Sigmoid colon (tissue), 7 donors: ENCODE data around the gene MGRN1. TPM values are rescaled to one million over a fixed set of nuclear protein-coding genes. Genes with fewer than 3 reads are reported as not detected.
A peak's percentile ranks its signal among the peaks of the same experiment; 100 is the strongest.

Experiments
- DNase-seq: peaks from one replicate; pipeline ENCODE4 v3.0.0-alpha.2; 2019
- H3K27ac ChIP-seq, 4 donors: fragments of 200-600 bp; sonication (generic); one replicate each; pipeline ENCODE4 v1.5.1; 2016 to 2019; ENCODE audit warnings: mild to moderate bottlenecking in 1 of 4
- H3K27me3 ChIP-seq, 3 donors: fragments of 200-600 bp; sonication (generic); one replicate each; pipeline ENCODE4 v1.5.1; 2019; ENCODE audit warnings: mild to moderate bottlenecking in 1 of 3
- H3K36me3 ChIP-seq, 4 donors: fragments of 200-600 bp; sonication (generic); one replicate each; pipeline ENCODE4 v1.5.1; 2016 to 2019
- H3K4me1 ChIP-seq, 4 donors: fragments of 200-600 bp; sonication (generic); one replicate each; pipeline ENCODE4 v1.5.1; 2017 to 2019
- H3K4me3 ChIP-seq, 4 donors: fragments of 200-600 bp; sonication (generic); one replicate each; pipeline ENCODE4 v1.5.1; 2017 to 2019; ENCODE audit warnings: mild to moderate bottlenecking in 2 of 4, moderate library complexity in 1 of 4
- H3K9me3 ChIP-seq, 4 donors: fragments of 200-600 bp in 3 of 4; sonication (generic) in 3 of 4; one replicate each; pipeline versions ENCODE4 v1.5.1 to v1.6.1; 2013 to 2019
- CTCF ChIP-seq, 4 experiments: fragments of 450-650 bp in 3 of 4; fragments of 200-600 bp in 1 of 4; IDR thresholded peaks; one replicate each; pipeline ENCODE4 v1.5.1; 2016 to 2019; ENCODE audit warnings: antibody characterized with exemption in 4 of 4, mild to moderate bottlenecking in 3 of 4, moderate library complexity in 2 of 4
- EP300 ChIP-seq, 4 donors: sonication (generic); formaldehyde crosslinking; IDR thresholded peaks; one replicate each; pipeline ENCODE4 v1.6.1; 2017; ENCODE audit warnings: antibody characterized with exemption in 4 of 4
- POLR2A ChIP-seq, 2 donors: fragments of 450-650 bp; IDR thresholded peaks; one replicate each; pipeline ENCODE4 v1.6.1; 2016; ENCODE audit warnings: antibody characterized with exemption in 2 of 2, mild to moderate bottlenecking in 2 of 2, moderate library complexity in 2 of 2
- POLR2AphosphoS5 ChIP-seq, 4 donors: sonication (generic); formaldehyde crosslinking; IDR thresholded peaks; one replicate each; pipeline ENCODE4 v1.6.1; 2017; ENCODE audit warnings: antibody characterized with exemption in 4 of 4
- WGBS, 2 donors: extraction: QIAGEN DNeasy Blood & Tissue Kit; methylation state at CpG; one replicate each; pipeline ENCODE4 v1.1.7; 2013; 5-methylcytosine and 5-hydroxymethylcytosine counted together
- intact Hi-C: fragments of 100-400 bp; cut with DNase I; formaldehyde crosslinking; loops from one replicate; pipeline ENCODE4 v1.15.1; 2023
- polyA plus RNA-seq, 3 donors: library from polyadenylated mRNA; stranded (reverse); fragments of 200-250 nt; gene quantifications; one replicate each; pipeline ENCODE4 v1.2.3, GENCODE V29; 2013
- total RNA-seq, 4 donors: library from RNA; depleted of rRNA; stranded (reverse); fragments of >200 nt; gene quantifications; one replicate each; pipeline ENCODE4 v1.1.0, GENCODE V29; 2016
- donor health status: healthy with polysubstance abuse.
- donor health status: Bipolar disorder and iron deficiency.
- donor health status: healthy.

MGRN1 gene
- total RNA-seq (10 to 100 TPM; 18.4 to 37.9 (median 31.0) TPM), polyA plus RNA-seq (10 to 100 TPM; 16.8 to 34.5 (median 23.4) TPM)

- TF ChIP-seq POLR2AphosphoS5 (IDR thresholded peaks at IDR 0.05): no peak
- peak; percentile 87 to 98 (median 92) for TF ChIP-seq CTCF (IDR thresholded peaks at IDR 0.05)
- TF ChIP-seq POLR2A (IDR thresholded peaks at IDR 0.05): no peak
- no peak for TF ChIP-seq EP300 (IDR thresholded peaks at IDR 0.05)
- Histone ChIP-seq H3K36me3 (no peaks in the 10 kb centered on the region), H3K4me3 (peak within 1 kb of the TSS; percentile 82 to 92 (median 88)), H3K27ac (peak within 1 kb of the TSS; percentile 95 to 98 (median 96)), H3K4me1 (peaks cover 0 to 26% (median 22%) of the 10 kb centered on the region in 4 donors), H3K9me3 (no peaks in the 10 kb centered on the region), H3K27me3 (no peaks in the 10 kb centered on the region)
- DNase-seq: peak; percentile 97
- 9 to 10% methylated on average over 42 of the region's 42 CpGs for WGBS, 2 donors
- intact Hi-C loops: no loop called here
Measured at GRCh38 chr16:4624015-4624826, at the start of gene MGRN1. TSS of gene MGRN1 (plus strand) at chr16:4624826. CDS start at chr16:4624961, 135 bp downstream.

GRCh38 chr16:4574919-4575705 is 49.5 kb upstream of the MGRN1 start:
- H3K9me3 ChIP-seq: no peaks in the 10 kb centered on the region
- H3K27ac ChIP-seq: no peak overlapping the region
- TF ChIP-seq CTCF (IDR thresholded peaks at IDR 0.05) (no peak), POLR2A (IDR thresholded peaks at IDR 0.05) (no peak)
- no peak for DNase-seq
- 65 to 79% methylated on average over 11 of the region's 11 CpGs for WGBS, 2 donors
- no peaks in the 10 kb centered on the region for H3K4me1 ChIP-seq
- intact Hi-C loops: no loop called here
- no peaks in the 10 kb centered on the region for H3K27me3 ChIP-seq
- no peaks in the 10 kb centered on the region for H3K36me3 ChIP-seq
- no peak overlapping the region for H3K4me3 ChIP-seq

GRCh38 chr16:4576008-4576407 is 48.6 kb upstream of the MGRN1 start:
- Histone ChIP-seq H3K9me3 (no peaks in the 10 kb centered on the region), H3K36me3 (no peaks in the 10 kb centered on the region), H3K4me3 (no peak overlapping the region), H3K4me1 (no peaks in the 10 kb centered on the region), H3K27me3 (no peaks in the 10 kb centered on the region), H3K27ac (no peak overlapping the region)
- intact Hi-C loops: no loop called here
- no peak for TF ChIP-seq POLR2AphosphoS5 (IDR thresholded peaks at IDR 0.05)
- TF ChIP-seq EP300 (IDR thresholded peaks at IDR 0.05): no peak
- no peak for DNase-seq
- WGBS, 2 donors: 96 to 97% methylated on average over 15 of the region's 15 CpGs

- 83 to 88% methylated on average over 13 of the region's 13 CpGs for WGBS, 2 donors
- no peaks in the 10 kb centered on the region for H3K36me3 ChIP-seq
- H3K27ac ChIP-seq: no peak overlapping the region
- H3K4me1 ChIP-seq: no peaks in the 10 kb centered on the region
- H3K27me3 ChIP-seq: no peaks in the 10 kb centered on the region
- H3K4me3 ChIP-seq: no peak overlapping the region
- intact Hi-C loops: no loop called here
- no peaks in the 10 kb centered on the region for H3K9me3 ChIP-seq
- DNase-seq: no peak
- TF ChIP-seq CTCF (IDR thresholded peaks at IDR 0.05): no peak
Measured at GRCh38 chr16:4578961-4579530, 45.6 kb upstream of the MGRN1 start.

- Histone ChIP-seq H3K27me3 (no peaks in the 10 kb centered on the region), H3K36me3 (no peaks in the 10 kb centered on the region), H3K4me1 (no peaks in the 10 kb centered on the region), H3K4me3 (no peak overlapping the region), H3K9me3 (no peaks in the 10 kb centered on the region), H3K27ac (no peak overlapping the region)
- DNase-seq: no peak
- intact Hi-C loops: no loop called here
- 62 to 75% methylated on average over 6 of the region's 6 CpGs for WGBS, 2 donors
- TF ChIP-seq POLR2A (IDR thresholded peaks at IDR 0.05) (no peak), POLR2AphosphoS5 (IDR thresholded peaks at IDR 0.05) (no peak), CTCF (IDR thresholded peaks at IDR 0.05) (no peak), EP300 (IDR thresholded peaks at IDR 0.05) (no peak)
Measured at GRCh38 chr16:4580250-4580649, 44.4 kb upstream of the MGRN1 start.
